Epidermal melanocyte (primary cell): ENCODE data around the gene CAPN3.
A peak's percentile ranks its signal among the peaks of the same experiment; 100 is the strongest.
"Not testable (repeated sequence)": the region's sequence is repeated elsewhere in the genome, so short reads cannot be mapped to it uniquely, and the experiment has no call there.

Source experiments
- DNase-seq: peaks from one replicate; pipeline ENCODE4 v3.0.0; 2011; ENCODE audit warnings: low spot score; ENCODE audit not compliant: insufficient read length

CAPN3 gene

GRCh38 chr15:42359249-42359648 is at the start of gene CAPN3:
Gene CAPN3 (plus strand): TSS chr15:42359501. CDS start chr15:42359806, 305 bp downstream.
- no peak for DNase-seq

- DNase-seq, result no peak
Measured at GRCh38 chr15:42313463-42313862, 45.8 kb upstream of the CAPN3 start.

- DNase-seq, result no peak
Measured at GRCh38 chr15:42314818-42315217, 44.5 kb upstream of the CAPN3 start.

- no peak for DNase-seq
Measured at GRCh38 chr15:42315521-42315920, 43.8 kb upstream of the CAPN3 start.

GRCh38 chr15:42316282-42316805 is 43.0 kb upstream of the CAPN3 start:
- not testable (repeated sequence) for DNase-seq

GRCh38 chr15:42319206-42319605 is 40.1 kb upstream of the CAPN3 start:
- DNase-seq, result no peak

GRCh38 chr15:42324308-42324707 is 35.0 kb upstream of the CAPN3 start:
- no peak for DNase-seq

- peak; percentile 20 for DNase-seq
Measured at GRCh38 chr15:42329161-42329560, 30.1 kb upstream of the CAPN3 start.

GRCh38 chr15:42329992-42330391 is 29.3 kb upstream of the CAPN3 start:
- DNase-seq, result no peak

GRCh38 chr15:42331235-42331634 is 28.1 kb upstream of the CAPN3 start:
- no peak for DNase-seq

- DNase-seq, result no peak
Measured at GRCh38 chr15:42332331-42332730, 27.0 kb upstream of the CAPN3 start.

GRCh38 chr15:42335074-42335473 is 24.2 kb upstream of the CAPN3 start:
- no peak for DNase-seq

GRCh38 chr15:42336650-42337049 is 22.7 kb upstream of the CAPN3 start:
- not testable (repeated sequence) for DNase-seq

- DNase-seq, result not testable (repeated sequence)
Measured at GRCh38 chr15:42337104-42337503, 22.2 kb upstream of the CAPN3 start.

GRCh38 chr15:42338500-42338899 is 20.8 kb upstream of the CAPN3 start:
- no peak for DNase-seq

- no peak for DNase-seq
Measured at GRCh38 chr15:42343596-42344232, 15.6 kb upstream of the CAPN3 start.

GRCh38 chr15:42344763-42345162 is 14.5 kb upstream of the CAPN3 start:
- no peak for DNase-seq

- DNase-seq, result no peak
Measured at GRCh38 chr15:42345504-42345903, 13.8 kb upstream of the CAPN3 start.

- no peak for DNase-seq
Measured at GRCh38 chr15:42348083-42348482, 11.2 kb upstream of the CAPN3 start.

- no peak for DNase-seq
Measured at GRCh38 chr15:42349186-42349585, 10.1 kb upstream of the CAPN3 start.

GRCh38 chr15:42352401-42352800 is 6.9 kb upstream of the CAPN3 start:
- DNase-seq, result no peak

- DNase-seq, result no peak
Measured at GRCh38 chr15:42353061-42353460, 6.2 kb upstream of the CAPN3 start.

- peak; percentile 33 for DNase-seq
Measured at GRCh38 chr15:42354824-42355223, 4.5 kb upstream of the CAPN3 start.
